NCI-H446 (cell line): ENCODE measurements around the gene SMTNL2.
A peak's percentile ranks its signal among the peaks of the same experiment; 100 is the strongest.

Source experiments
- DNase-seq, 2 experiments: peaks; one replicate each; lab custom pipeline; 2025; lab: John Stamatoyannopoulos, UW

SMTNL2 gene

DNA sequence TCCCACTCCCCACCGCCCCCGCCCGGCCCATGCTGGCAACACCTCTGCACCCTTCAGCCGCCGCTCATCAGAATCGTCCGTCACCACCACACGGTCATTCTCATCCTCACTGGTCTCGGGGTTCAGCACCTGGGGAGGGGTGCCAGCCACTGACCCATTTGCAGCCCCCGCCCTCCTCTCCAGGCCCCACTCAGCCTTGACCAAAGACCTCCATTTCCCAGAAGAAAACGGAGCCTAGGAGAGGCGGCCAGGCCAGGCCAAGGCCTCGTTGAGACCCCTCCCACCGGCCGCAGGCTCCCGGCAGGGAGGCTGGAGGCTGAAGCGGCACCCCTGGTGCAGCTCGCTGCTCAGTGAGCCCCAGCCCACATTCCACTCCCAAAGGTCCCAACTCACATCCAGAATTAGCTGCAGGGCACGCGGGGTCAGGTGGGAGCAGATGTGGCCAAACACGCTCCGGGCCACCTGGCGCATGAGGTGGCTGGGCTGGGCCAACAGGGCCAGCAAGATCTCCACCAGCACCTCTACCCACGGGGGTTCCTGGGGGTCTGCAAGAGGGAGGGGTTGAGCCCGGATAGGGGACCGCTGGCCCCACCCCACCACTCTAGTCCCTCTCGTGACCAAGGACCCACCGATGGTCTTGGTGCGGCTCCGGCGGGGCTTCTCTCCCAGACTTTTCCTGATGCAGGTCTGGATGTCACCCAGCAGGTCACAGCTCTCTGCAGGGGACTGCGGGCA, 38.9 kb upstream of the SMTNL2 start:
- no peak for DNase-seq

GRCh38 chr17:4547118-4547906, 37.0 kb upstream of the SMTNL2 start:
- DNase-seq = no peak

DNA sequence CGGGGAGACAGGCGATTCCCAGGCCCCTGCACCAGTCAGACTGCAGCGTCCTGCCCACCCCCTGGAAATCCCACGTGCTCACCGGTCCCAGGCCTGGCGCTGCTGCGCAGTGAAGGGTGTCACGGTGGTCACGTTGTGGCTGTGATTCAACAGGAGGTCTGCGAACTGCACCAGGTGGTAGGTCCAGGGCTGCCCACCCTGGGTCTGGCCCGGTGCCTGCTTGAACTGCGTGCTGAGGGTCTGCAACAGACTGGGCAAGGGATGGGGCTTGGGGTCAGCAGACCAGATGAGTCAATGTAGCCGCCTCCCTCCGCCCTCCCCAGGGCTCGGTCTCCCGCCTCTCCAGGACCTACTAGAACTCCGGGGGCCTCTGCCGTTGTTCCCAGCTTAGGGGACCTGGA, 36.3 kb upstream of the SMTNL2 start:
- no peak for DNase-seq

DNA sequence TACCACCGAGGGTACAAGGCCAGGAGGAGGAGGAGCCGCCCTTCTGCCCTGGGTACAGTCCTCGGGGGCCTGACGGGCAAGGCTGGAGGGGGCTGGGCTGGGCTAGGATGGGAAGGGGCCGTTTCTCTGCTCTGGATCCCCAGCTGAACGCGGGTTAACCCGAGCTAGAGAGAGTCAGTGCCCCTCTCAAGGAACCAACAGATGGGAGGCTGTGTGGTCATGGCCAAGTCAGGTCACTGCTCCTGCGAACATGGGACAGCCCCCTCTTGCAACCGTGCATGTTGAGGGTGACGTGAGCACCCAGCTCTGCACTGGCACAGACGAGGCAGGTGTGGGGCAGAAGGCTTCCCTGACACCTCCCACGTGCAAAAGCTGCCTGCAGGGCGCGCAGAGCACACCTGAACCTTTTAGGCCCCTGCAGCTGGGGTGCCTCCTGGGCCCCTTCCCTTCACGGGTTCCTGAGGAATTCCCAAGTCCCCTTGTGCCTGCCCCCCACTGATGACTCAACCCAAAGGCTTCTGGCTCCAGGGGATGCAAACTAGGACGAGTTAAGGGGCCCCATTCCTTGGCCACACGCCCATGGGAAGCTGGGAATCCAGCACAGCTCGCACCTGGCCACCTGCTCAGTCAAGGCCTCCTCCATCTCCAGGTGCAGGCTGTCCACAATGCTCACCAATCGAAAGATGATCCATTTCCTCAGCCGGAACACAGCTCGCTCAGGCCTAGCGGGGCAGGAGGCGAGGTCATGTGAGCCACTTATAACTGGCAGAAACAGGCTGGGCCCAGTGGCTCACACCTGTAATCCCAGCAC, 35.4 kb upstream of the SMTNL2 start:
- DNase-seq = no peak

- no peak for DNase-seq
Observed at GRCh38 chr17:4549781-4550533, 34.4 kb upstream of the SMTNL2 start.

DNA sequence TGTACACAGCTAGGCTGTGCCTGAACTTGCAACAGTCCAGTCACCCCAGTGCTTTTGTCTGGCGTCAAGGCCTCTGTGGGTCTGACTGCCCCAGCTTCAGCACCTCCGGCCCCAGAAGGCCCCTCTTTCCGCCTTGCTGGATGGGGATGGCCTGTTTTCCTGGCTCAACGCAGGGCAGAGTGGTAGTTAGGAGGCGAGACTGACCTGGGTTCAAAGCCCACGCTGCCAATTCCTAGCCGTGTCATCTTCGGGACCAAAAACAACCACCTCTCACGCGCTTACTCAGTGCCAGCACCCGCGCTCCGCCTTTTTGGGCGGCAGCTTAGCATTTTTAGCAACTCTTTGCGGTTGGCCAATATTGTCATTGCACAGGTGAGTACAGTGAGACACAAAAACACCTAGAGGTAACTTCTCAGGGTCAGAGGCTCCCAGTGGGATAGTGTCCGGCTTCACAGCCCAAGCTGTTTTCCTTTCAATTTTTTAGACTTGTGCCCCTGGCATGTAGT, 33.7 kb upstream of the SMTNL2 start:
- no peak for DNase-seq

DNA sequence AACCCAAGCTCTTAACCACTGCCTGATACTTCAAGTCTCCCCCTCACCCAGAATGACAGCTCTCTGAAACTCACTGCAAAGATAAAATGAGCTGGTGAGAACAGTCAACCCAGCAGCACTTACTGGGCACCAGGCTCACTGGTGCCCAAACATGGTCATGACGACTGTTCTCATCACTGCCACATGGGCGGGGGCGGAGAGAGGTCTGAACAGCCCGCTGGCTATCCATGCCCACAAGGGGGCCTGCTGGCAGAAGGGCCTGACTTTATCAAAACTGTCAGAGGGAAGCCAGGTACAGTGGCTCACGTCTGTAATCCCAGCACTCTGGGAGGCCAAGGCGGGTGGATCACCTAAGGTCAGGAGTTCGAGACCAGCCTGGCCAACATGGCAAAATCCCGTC, 33.2 kb upstream of the SMTNL2 start:
- no peak for DNase-seq

DNA sequence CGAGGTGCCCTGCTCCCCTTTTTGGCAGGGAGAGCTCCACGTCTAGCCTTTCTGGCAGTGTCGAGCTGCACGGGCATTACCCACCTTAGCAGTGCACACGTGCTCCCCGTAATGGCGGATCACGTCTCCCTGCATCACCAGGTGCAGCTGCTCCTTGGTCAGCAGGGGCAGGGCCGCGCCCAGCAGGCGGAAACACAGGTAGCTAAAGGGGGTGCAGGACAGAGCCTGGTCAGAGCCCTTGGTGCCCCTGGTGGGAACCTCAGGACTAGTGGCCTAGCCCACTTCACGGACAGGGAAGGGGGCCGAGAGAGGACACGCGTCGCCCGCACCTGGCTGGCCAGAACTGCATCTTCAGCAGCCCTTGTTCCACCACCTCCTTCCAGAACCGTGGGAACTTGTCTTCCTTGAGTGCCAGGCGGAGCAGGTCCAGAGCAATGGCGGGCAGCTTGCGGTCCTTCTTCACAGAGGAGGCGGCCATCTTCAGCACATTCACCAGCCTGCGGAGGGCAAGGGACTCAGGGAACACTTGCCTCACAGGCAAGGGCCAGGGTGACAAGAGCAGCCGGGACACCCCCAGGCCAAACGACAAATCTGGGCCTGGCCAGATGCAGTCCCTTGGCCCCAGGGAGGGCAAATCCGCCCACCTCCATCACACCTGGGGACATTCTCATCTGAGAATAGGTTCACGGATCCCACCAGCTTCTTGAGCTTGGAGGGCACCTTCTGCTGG, 32.4 kb upstream of the SMTNL2 start:
- no peak for DNase-seq

DNA sequence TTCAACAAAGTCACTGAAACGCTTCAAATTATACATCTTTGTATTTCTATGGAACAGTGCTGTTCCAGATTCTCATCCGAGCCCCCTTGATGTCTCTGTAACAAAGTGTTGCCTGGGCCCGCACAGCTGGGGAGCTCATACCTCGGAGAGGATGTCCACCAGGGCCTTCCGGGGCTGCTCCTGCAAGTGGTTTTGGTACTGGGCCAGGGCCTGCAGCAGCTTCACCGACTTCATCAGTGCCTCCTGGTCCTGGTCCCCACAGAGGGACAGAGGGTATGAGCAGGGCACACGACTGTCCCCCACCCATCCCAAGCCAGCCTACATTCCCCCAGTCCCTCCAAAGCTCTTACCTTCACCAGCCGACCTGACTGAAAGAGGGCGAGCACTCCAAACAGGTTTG, 30.7 kb upstream of the SMTNL2 start:
- DNase-seq = no peak

DNA sequence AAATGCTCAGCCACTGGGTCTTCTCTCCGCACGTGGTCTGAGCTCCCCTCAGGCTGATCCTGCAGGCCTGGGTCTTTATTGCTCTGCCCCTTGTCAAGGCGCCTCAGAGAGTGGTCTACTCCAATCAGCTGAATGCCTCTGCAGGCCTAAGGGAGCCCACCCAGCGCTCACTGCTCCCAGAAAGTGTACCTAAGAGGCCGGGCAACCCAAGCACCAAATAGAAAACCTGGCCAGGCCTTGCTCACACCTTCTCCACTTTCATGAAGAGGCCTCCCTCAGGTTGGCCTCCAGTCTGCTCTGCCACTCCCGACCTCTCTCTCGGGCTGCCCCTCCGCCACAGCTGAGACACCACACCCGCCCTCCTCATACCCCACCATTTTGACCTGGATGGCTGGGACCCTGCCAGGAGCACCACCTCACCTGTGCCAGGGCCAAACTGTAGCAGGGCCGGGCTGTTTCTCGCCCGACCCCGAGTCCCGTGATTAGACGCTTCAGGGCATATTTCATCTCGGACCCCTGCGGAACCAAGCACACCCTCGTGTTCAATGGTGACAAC, 29.8 kb upstream of the SMTNL2 start:
- no peak for DNase-seq

- peak; percentile 88 to 96 for DNase-seq
Observed at GRCh38 chr17:4554997-4555799, 29.1 kb upstream of the SMTNL2 start, which contains the start of gene MYBBP1A. Gene MYBBP1A, minus strand, starts transcription at chr17:4555384. Its CDS starts 60 bp downstream, at chr17:4555324.

GRCh38 chr17:4555873-4556759, 28.2 kb upstream of the SMTNL2 start:
- DNase-seq = no peak

- DNase-seq = no peak
Observed at GRCh38 chr17:4556996-4557395, 27.3 kb upstream of the SMTNL2 start.

DNA sequence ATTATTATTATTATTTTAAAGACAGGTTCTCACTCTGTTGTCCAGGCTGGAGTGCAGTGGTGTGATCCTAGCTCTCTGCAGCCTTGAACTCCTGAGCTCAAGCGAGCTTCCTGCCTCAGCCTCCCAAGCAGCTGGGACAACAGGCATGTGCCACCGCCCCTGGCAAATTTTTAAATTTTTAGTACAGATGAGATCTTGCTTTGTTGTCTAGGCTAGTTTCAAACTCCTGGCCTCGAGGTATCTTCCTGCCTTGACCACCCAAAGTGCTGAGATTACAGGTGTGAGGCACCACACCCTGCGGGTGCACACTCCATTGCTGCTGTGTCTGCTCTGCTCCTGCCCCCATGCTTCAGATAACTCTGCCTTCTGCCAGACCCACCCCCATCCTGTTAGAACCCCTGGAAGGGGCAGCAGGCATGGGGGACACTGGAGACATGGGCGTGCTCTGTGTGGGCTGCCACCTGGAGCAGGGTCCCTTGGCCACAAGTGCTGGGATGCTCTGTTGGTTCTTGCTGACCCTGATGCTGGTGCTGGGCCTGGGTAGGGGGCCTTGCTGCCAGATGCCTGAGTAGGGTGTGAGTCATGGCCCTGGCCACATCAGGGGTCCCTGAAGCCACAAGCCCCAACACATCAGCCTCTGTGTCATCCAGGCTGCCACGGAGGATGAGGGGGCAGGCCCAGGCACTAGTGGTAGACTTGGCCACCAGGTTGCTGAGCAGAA, 26.5 kb upstream of the SMTNL2 start:
- no peak for DNase-seq

- no peak for DNase-seq
Observed at GRCh38 chr17:4558347-4558971, 25.9 kb upstream of the SMTNL2 start.

DNA sequence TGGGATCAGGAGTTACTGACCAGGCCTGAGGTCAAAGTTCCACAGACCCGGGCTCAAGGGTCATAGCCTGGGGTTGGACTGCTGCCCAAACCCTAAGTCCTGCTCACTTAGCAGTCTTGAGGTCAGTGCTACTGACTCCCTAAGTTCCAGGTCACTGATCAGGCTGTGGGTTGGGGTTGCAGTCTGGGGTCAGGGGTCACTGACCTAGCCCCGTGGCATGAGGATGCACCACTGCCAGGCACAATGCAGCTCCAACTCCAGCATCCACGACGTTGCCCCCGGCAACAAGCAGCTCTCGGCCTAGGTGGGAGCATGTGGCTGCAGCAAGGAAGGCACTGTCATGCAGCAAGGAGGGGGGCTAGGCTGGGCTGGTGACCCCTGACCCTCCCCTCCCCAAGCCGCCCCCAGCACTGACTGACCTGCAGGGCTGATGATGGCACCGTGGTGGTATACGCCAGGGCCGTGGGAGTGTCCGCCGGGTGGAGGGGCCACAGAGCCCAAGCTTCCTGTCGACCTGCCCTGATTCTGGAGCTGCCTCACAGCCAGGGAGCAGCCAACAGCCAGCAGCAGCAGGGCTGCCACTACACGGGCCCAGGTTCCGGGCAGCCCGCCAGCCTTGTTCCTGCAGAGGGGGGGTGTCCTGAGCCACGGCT, 25.1 kb upstream of the SMTNL2 start:
- DNase-seq = peak in 1 of 2 experiments; percentile 13

- no peak for DNase-seq
Observed at GRCh38 chr17:4559966-4560365, 24.4 kb upstream of the SMTNL2 start.
